ENCODE data around the gene EEPD1.

GRCh38 chr7:36348256-36348655 lies 195.2 kb downstream of the EEPD1 start:
- TF ChIP-seq CTCF (IDR thresholded peaks at IDR 0.05) = no peak
- no peak for TF ChIP-seq POLR2A (IDR thresholded peaks at IDR 0.05)

All from uterus (tissue), 2 donors.